ENCODE measurements around the gene EFNB2. TPM values are rescaled to one million over a fixed set of nuclear protein-coding genes. Genes with fewer than 3 reads are reported as not detected.

The EFNB2 gene
- total RNA-seq, 2 donors from 2014 or later, result 15.5 to 17.4 TPM

GRCh38 chr13:106499896-106500295, 35.6 kb downstream of the EFNB2 start:
- DNase-seq (ENCODE audit: low spot score), result no peak
- H3K9me3 ChIP-seq, result no peaks in the 10 kb centered on the region
- H3K4me1 ChIP-seq, result peaks cover 0 to 17% of the 10 kb centered on the region in 2 donors
- TF ChIP-seq CTCF (IDR thresholded peaks at IDR 0.05), result no peak
- H3K27me3 ChIP-seq, result no peaks in the 10 kb centered on the region
- no peak overlapping the region for H3K4me3 ChIP-seq
- no peaks in the 10 kb centered on the region for H3K36me3 ChIP-seq
- H3K27ac ChIP-seq, result no peak overlapping the region

GRCh38 chr13:106499113-106499512, 36.3 kb downstream of the EFNB2 start:
- no peak for DNase-seq (ENCODE audit: low spot score)
- H3K9me3 ChIP-seq, result no peaks in the 10 kb centered on the region
- TF ChIP-seq CTCF (IDR thresholded peaks at IDR 0.05), result no peak
- H3K27me3 ChIP-seq, result no peaks in the 10 kb centered on the region
- no peaks in the 10 kb centered on the region for H3K36me3 ChIP-seq
- no peak overlapping the region for H3K27ac ChIP-seq
- no peak overlapping the region for H3K4me3 ChIP-seq
- H3K4me1 ChIP-seq, result peaks cover 0 to 17% of the 10 kb centered on the region in 2 donors

GRCh38 chr13:106498571-106498970, 36.9 kb downstream of the EFNB2 start:
- no peak for TF ChIP-seq CTCF (IDR thresholded peaks at IDR 0.05)
- Histone ChIP-seq H3K36me3 (peaks cover under 1% of the 10 kb centered on the region), H3K27ac (no peak overlapping the region), H3K27me3 (no peaks in the 10 kb centered on the region), H3K4me1 (peaks cover 0 to 17% of the 10 kb centered on the region in 2 donors), H3K4me3 (no peak overlapping the region), H3K9me3 (no peaks in the 10 kb centered on the region)
- DNase-seq (ENCODE audit: low spot score), result no peak

- no peak overlapping the region for H3K27ac ChIP-seq
- no peaks in the 10 kb centered on the region for H3K27me3 ChIP-seq
- H3K4me1 ChIP-seq, result peaks cover 0 to 17% of the 10 kb centered on the region in 2 donors
- H3K36me3 ChIP-seq, result peaks cover 5% of the 10 kb centered on the region
- no peaks in the 10 kb centered on the region for H3K9me3 ChIP-seq
- no peak for TF ChIP-seq CTCF (IDR thresholded peaks at IDR 0.05)
- DNase-seq (ENCODE audit: low spot score), result no peak
- H3K4me3 ChIP-seq, result no peak overlapping the region
Measured at GRCh38 chr13:106498158-106498557, 37.3 kb downstream of the EFNB2 start.

GRCh38 chr13:106497079-106497478, 38.4 kb downstream of the EFNB2 start:
- no peak overlapping the region for H3K4me3 ChIP-seq
- peaks cover 0 to 28% of the 10 kb centered on the region in 2 donors for H3K4me1 ChIP-seq

More at GRCh38 chr13:106497079-106497478, 38.4 kb downstream of the EFNB2 start:
- TF ChIP-seq CTCF (IDR thresholded peaks at IDR 0.05), result no peak
- Histone ChIP-seq H3K27me3 (no peaks in the 10 kb centered on the region), H3K9me3 (no peaks in the 10 kb centered on the region), H3K27ac (no peak overlapping the region), H3K36me3 (peaks cover 12% of the 10 kb centered on the region)
- no peak for DNase-seq (ENCODE audit: low spot score)

Measured in right atrium auricular region (tissue), 2 donors.